ENCODE results near the gene PAMR1.

Gene PAMR1

GRCh38 chr11:35515224-35515623 is 10.2 kb downstream of the PAMR1 start:
- Histone ChIP-seq H3K27ac (ENCODE audit: low read depth, low read length) (no peak overlapping the region), H2AFZ (ENCODE audit: low read depth, low read length, severe bottlenecking) (no peak overlapping the region), H3K9me3 (ENCODE audit: insufficient read depth, low read length) (no peaks in the 10 kb centered on the region), H3K36me3 (ENCODE audit: low read length) (no peaks in the 10 kb centered on the region), H3K4me2 (ENCODE audit: low read depth, low read length, poor library complexity, severe bottlenecking) (no peak overlapping the region), H3K9me2 (replicated peaks; ENCODE audit: insufficient read depth, low read length) (no peaks in the 10 kb centered on the region), H4K20me1 (ENCODE audit: low read depth, low read length) (no peaks in the 10 kb centered on the region), H3K27me3 (ENCODE audit: low read length) (no peaks in the 10 kb centered on the region), H3K9ac (ENCODE audit: low read length) (no peak overlapping the region), H3K4me3 (ENCODE audit: insufficient read depth, low read length, poor library complexity, severe bottlenecking) (no peak overlapping the region), H3K79me2 (ENCODE audit: insufficient read depth, low read length) (no peaks in the 10 kb centered on the region), H3F3A (ENCODE audit: insufficient read depth) (no peaks in the 10 kb centered on the region)
- TF ChIP-seq EZH2phosphoT487 (conservative IDR thresholded peaks at IDR 0.05; ENCODE audit: low read length) (no peak), CTCF (IDR thresholded peaks at IDR 0.05; ENCODE audit: insufficient read depth, low read length, poor library complexity, severe bottlenecking) (no peak)

- no peaks in the 10 kb centered on the region for H3F3A ChIP-seq (ENCODE audit: insufficient read depth)
- H3K4me2 ChIP-seq (ENCODE audit: low read depth, low read length, poor library complexity, severe bottlenecking), result no peak overlapping the region
- H3K36me3 ChIP-seq (ENCODE audit: low read length), result no peaks in the 10 kb centered on the region
- no peak overlapping the region for H3K27ac ChIP-seq (ENCODE audit: low read depth, low read length)
- TF ChIP-seq CTCF (IDR thresholded peaks at IDR 0.05; ENCODE audit: insufficient read depth, low read length, poor library complexity, severe bottlenecking), result no peak
- no peak for TF ChIP-seq EZH2phosphoT487 (conservative IDR thresholded peaks at IDR 0.05; ENCODE audit: low read length)
- H3K9ac ChIP-seq (ENCODE audit: low read length), result no peak overlapping the region
- no peaks in the 10 kb centered on the region for H3K9me3 ChIP-seq (ENCODE audit: insufficient read depth, low read length)
- no peaks in the 10 kb centered on the region for H4K20me1 ChIP-seq (ENCODE audit: low read depth, low read length)
- H2AFZ ChIP-seq (ENCODE audit: low read depth, low read length, severe bottlenecking), result no peak overlapping the region
- H3K4me3 ChIP-seq (ENCODE audit: insufficient read depth, low read length, poor library complexity, severe bottlenecking), result no peak overlapping the region
- H3K9me2 ChIP-seq (replicated peaks; ENCODE audit: insufficient read depth, low read length), result no peaks in the 10 kb centered on the region
- H3K27me3 ChIP-seq (ENCODE audit: low read length), result no peaks in the 10 kb centered on the region
- H3K79me2 ChIP-seq (ENCODE audit: insufficient read depth, low read length), result no peaks in the 10 kb centered on the region
These were observed 10.9 kb downstream of the PAMR1 start for GRCh38 chr11:35514481-35514880.

GRCh38 chr11:35511666-35512065 is 13.8 kb downstream of the PAMR1 start:
- H3K27me3 ChIP-seq (ENCODE audit: low read length), result no peaks in the 10 kb centered on the region
- no peak overlapping the region for H3K4me2 ChIP-seq (ENCODE audit: low read depth, low read length, poor library complexity, severe bottlenecking)
- H4K20me1 ChIP-seq (ENCODE audit: low read depth, low read length), result no peaks in the 10 kb centered on the region
- H3K36me3 ChIP-seq (ENCODE audit: low read length), result no peaks in the 10 kb centered on the region
- no peak overlapping the region for H3K27ac ChIP-seq (ENCODE audit: low read depth, low read length)
- no peaks in the 10 kb centered on the region for H3K9me3 ChIP-seq (ENCODE audit: insufficient read depth, low read length)
- no peak overlapping the region for H3K4me3 ChIP-seq (ENCODE audit: insufficient read depth, low read length, poor library complexity, severe bottlenecking)
- H3K79me2 ChIP-seq (ENCODE audit: insufficient read depth, low read length), result no peaks in the 10 kb centered on the region
- TF ChIP-seq CTCF (IDR thresholded peaks at IDR 0.05; ENCODE audit: insufficient read depth, low read length, poor library complexity, severe bottlenecking) (no peak), EZH2phosphoT487 (conservative IDR thresholded peaks at IDR 0.05; ENCODE audit: low read length) (no peak)
- H3K9me2 ChIP-seq (replicated peaks; ENCODE audit: insufficient read depth, low read length), result no peaks in the 10 kb centered on the region
- H3F3A ChIP-seq (ENCODE audit: insufficient read depth), result no peaks in the 10 kb centered on the region
- H2AFZ ChIP-seq (ENCODE audit: low read depth, low read length, severe bottlenecking), result no peak overlapping the region
- no peak overlapping the region for H3K9ac ChIP-seq (ENCODE audit: low read length)

All from SU-DHL-6 (cell line).